GM18870 (cell line): ENCODE measurements around the gene PARP11.

ENCODE experiments used
- ATAC-seq: cut with Tn5 transposase; IDR thresholded peaks from one replicate; pipeline ENCODE4 v1.9.1; 2021; ENCODE audit warnings: moderate library complexity; ENCODE audit not compliant: unreplicated experiment

PARP11 gene

GRCh38 chr12:3872800-3873636 lies at the start of gene PARP11:
Gene PARP11, minus strand, starts transcription at chr12:3873399. Its CDS starts 170 bp downstream, at chr12:3873229.
- peak; percentile 74 for ATAC-seq

- ATAC-seq: no peak
Measured at GRCh38 chr12:3922033-3922432, 48.8 kb upstream of the PARP11 start.

GRCh38 chr12:3921526-3921925 lies 48.3 kb upstream of the PARP11 start:
- no peak for ATAC-seq

GRCh38 chr12:3921151-3921471 lies 47.9 kb upstream of the PARP11 start:
- no peak for ATAC-seq

GRCh38 chr12:3920351-3921150 lies 47.4 kb upstream of the PARP11 start:
- no peak for ATAC-seq

- ATAC-seq: no peak
Measured at GRCh38 chr12:3913278-3913677, 40.1 kb upstream of the PARP11 start.

GRCh38 chr12:3912863-3913262 lies 39.7 kb upstream of the PARP11 start:
- no peak for ATAC-seq

- ATAC-seq: no peak
Measured at GRCh38 chr12:3911409-3911808, 38.2 kb upstream of the PARP11 start.

- ATAC-seq: no peak
Measured at GRCh38 chr12:3905664-3906063, 32.5 kb upstream of the PARP11 start.

- no peak for ATAC-seq
Measured at GRCh38 chr12:3904999-3905398, 31.8 kb upstream of the PARP11 start.

GRCh38 chr12:3902921-3903320 lies 29.7 kb upstream of the PARP11 start:
- ATAC-seq: no peak

- ATAC-seq: no peak
Measured at GRCh38 chr12:3901116-3901515, 27.9 kb upstream of the PARP11 start.

GRCh38 chr12:3898756-3899155 lies 25.6 kb upstream of the PARP11 start:
- ATAC-seq: no peak

- ATAC-seq: no peak
Measured at GRCh38 chr12:3897371-3897971, 24.3 kb upstream of the PARP11 start.

GRCh38 chr12:3896801-3897351 lies 23.7 kb upstream of the PARP11 start:
- no peak for ATAC-seq

GRCh38 chr12:3896356-3896755 lies 23.2 kb upstream of the PARP11 start:
- no peak for ATAC-seq

- ATAC-seq: no peak
Measured at GRCh38 chr12:3892631-3893030, 19.4 kb upstream of the PARP11 start.

GRCh38 chr12:3891201-3891600 lies 18.0 kb upstream of the PARP11 start:
- ATAC-seq: no peak

GRCh38 chr12:3888659-3889058 lies 15.5 kb upstream of the PARP11 start:
- ATAC-seq: no peak

GRCh38 chr12:3885277-3886094 lies 12.3 kb upstream of the PARP11 start:
- ATAC-seq: no peak

GRCh38 chr12:3884671-3885070 lies 11.5 kb upstream of the PARP11 start:
- no peak for ATAC-seq
